ENCODE data around the gene ZMYND15. TPM values are rescaled to one million over a fixed set of nuclear protein-coding genes. Genes with fewer than 3 reads are reported as not detected.
A peak's percentile ranks its signal among the peaks of the same experiment; 100 is the strongest.

ZMYND15 gene
- total and polyA plus RNA-seq, 2 of the 13 experiments (the other 11 are each of a cell fraction or from before 2014, with no cell fraction given) = 0.24 to 2.7 TPM

DNA sequence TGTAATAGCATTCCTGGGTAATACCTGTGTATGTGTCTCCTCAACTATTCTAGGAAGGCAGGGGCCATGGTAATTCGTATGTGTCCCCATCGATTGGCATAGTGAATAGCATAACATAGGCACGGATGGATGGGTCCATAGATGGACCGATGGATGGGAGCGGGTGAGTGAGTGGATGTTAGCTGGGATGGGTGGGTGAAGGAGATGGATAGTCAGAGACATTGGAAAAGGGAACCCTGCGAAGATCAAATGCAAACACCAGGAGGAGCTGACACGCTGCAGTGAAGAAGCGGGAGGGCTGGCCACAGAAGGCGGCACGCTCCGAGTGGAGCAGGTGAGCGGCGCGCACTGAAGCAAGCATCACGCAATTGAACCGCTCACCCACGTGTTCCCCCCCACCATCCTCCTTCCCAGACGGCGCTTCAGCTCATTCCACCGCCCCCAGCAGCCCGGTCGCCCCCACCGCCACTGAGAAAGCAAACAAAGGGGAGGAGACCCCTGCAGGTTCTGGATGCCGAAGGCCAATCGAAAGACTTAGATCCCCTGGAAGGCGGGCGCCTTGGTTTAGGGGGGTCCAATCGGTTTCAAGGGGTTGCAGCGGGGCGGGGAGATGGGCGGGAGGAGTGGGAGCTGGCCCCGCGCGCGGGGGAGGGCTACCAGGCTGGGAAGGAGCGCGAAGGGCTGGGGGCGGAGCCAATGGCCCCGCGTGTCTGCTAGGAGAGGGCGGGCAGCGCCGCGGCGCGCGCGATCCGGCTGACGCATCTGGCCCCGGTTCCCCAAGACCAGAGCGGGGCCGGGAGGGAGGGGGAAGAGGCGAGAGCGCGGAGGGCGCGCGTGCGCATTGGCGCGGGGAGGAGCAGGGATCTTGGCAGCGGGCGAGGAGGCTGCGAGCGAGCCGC is 29.6 kb upstream of the ZMYND15 start, which contains the start of gene ARRB2 (continued):
- TF ChIP-seq IRF9 (CRISPR knock-in tag; IDR thresholded peaks at IDR 0.05; ENCODE audit: borderline replicate concordance) (no peak), ZNF33B (CRISPR knock-in tag; IDR thresholded peaks at IDR 0.05) (no peak; the same call in 1 of the 2 replicates), FOXK1 (CRISPR knock-in tag; IDR thresholded peaks at IDR 0.05; ENCODE audit: borderline replicate concordance, low read depth) (peak; percentile 50; the same call in 1 of the 2 replicates), ZNF260 (CRISPR knock-in tag; IDR thresholded peaks at IDR 0.05; ENCODE audit: borderline replicate concordance, low read depth) (no peak), THAP7 (CRISPR knock-in tag; IDR thresholded peaks at IDR 0.05) (no peak), ZSCAN9 (CRISPR knock-in tag; IDR thresholded peaks at IDR 0.05; ENCODE audit: borderline replicate concordance) (no peak; the same call in 1 of the 2 replicates), POGZ (CRISPR knock-in tag; IDR thresholded peaks at IDR 0.05) (peak; percentile 33; the same call in 1 of the 2 replicates), CBFB (CRISPR knock-in tag; IDR thresholded peaks at IDR 0.05) (no peak), ZNF350 (CRISPR knock-in tag; IDR thresholded peaks at IDR 0.05; ENCODE audit: borderline replicate concordance, low read depth) (0 out of 2 replicates have a peak, but pooled peaks have one; percentile 44), ESRRA (CRISPR knock-in tag; IDR thresholded peaks at IDR 0.05; ENCODE audit: low read depth) (no peak; the same call in 1 of the 2 replicates), ZFP36L2 (CRISPR knock-in tag; IDR thresholded peaks at IDR 0.05) (no peak), U2AF1 (optimal IDR thresholded peaks at IDR 0.05; ENCODE audit: low read depth, low read length) (no peak), ZNF776 (CRISPR knock-in tag; IDR thresholded peaks at IDR 0.05) (no peak), HNRNPL (IDR thresholded peaks at IDR 0.05; ENCODE audit: low read depth, low read length) (no peak), RARG (CRISPR knock-in tag; IDR thresholded peaks at IDR 0.05; ENCODE audit: low read depth) (no peak), PRPF4 (IDR thresholded peaks at IDR 0.05; ENCODE audit: low read depth, low read length, poor library complexity, severe bottlenecking) (no peak), E2F5 (CRISPR knock-in tag; conservative IDR thresholded peaks at IDR 0.05) (0 out of 2 replicates have a peak, but pooled peaks have one; percentile 27), ZNF792 (CRISPR knock-in tag; IDR thresholded peaks at IDR 0.05) (peak; percentile 22; the same call in 1 of the 2 replicates), NRL (CRISPR knock-in tag; IDR thresholded peaks at IDR 0.05; ENCODE audit: borderline replicate concordance) (no peak; the same call in 1 of the 2 replicates), ZC3H13 (CRISPR knock-in tag; IDR thresholded peaks at IDR 0.05) (0 out of 2 replicates have a peak, but pooled peaks have one; percentile 48), ZNF747 (CRISPR knock-in tag; IDR thresholded peaks at IDR 0.05; ENCODE audit: borderline replicate concordance) (no peak), CCAR2 (optimal IDR thresholded peaks at IDR 0.05; ENCODE audit: low read depth, low read length) (no peak)
- TF ChIP-seq, protein P1, sequence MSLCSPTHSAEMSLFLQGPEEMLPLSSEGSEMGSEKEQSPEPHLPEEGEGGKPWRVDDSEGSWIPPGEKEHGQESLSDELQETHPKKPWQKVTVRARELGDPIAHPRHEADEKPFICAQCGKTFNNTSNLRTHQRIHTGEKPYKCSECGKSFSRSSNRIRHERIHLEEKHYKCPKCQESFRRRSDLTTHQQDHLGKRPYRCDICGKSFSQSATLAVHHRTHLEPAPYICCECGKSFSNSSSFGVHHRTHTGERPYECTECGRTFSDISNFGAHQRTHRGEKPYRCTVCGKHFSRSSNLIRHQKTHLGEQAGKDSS (CRISPR knock-in tag; IDR thresholded peaks at IDR 0.05; ENCODE audit: borderline replicate concordance, low read depth) = 0 out of 2 replicates have a peak, but pooled peaks have one; percentile 62
- TF ChIP-seq, protein P2, sequence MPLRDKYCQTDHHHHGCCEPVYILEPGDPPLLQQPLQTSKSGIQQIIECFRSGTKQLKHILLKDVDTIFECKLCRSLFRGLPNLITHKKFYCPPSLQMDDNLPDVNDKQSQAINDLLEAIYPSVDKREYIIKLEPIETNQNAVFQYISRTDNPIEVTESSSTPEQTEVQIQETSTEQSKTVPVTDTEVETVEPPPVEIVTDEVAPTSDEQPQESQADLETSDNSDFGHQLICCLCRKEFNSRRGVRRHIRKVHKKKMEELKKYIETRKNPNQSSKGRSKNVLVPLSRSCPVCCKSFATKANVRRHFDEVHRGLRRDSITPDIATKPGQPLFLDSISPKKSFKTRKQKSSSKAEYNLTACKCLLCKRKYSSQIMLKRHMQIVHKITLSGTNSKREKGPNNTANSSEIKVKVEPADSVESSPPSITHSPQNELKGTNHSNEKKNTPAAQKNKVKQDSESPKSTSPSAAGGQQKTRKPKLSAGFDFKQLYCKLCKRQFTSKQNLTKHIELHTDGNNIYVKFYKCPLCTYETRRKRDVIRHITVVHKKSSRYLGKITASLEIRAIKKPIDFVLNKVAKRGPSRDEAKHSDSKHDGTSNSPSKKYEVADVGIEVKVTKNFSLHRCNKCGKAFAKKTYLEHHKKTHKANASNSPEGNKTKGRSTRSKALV (CRISPR knock-in tag; IDR thresholded peaks at IDR 0.05) = no peak
